Activated CD4-positive, alpha-beta T cell treated with anti-CD3 and anti-CD28 coated beads, Interleukin-2, amount 10 ng/mL, durations not matched to agents 24 days and 14 days (primary cell): Measurements from ENCODE around the gene RUNDC3A. TPM values are rescaled to one million over a fixed set of nuclear protein-coding genes. Genes with fewer than 3 reads are reported as not detected.
"Not testable (repeated sequence)": the region's sequence is repeated elsewhere in the genome, so short reads cannot be mapped to it uniquely, and the experiment has no call there.

ENCODE experiments used
- DNase-seq: peaks from one replicate; pipeline ENCODE4 v3.0.0; 2022
- H3K27ac Mint-ChIP-seq: one replicate; pipeline ENCODE4 v1.8.0; 2022; ENCODE audit warnings: mild to moderate bottlenecking, mixed read lengths
- H3K27me3 Mint-ChIP-seq: one replicate; pipeline ENCODE4 v1.8.0; 2022; ENCODE audit warnings: mixed read lengths
- H3K36me3 Mint-ChIP-seq: one replicate; pipeline ENCODE4 v1.8.0; 2022; ENCODE audit warnings: low read depth, mild to moderate bottlenecking, mixed read lengths
- H3K4me1 Mint-ChIP-seq: one replicate; pipeline ENCODE4 v1.8.0; 2021; ENCODE audit warnings: mixed read lengths
- H3K4me3 Mint-ChIP-seq: one replicate; pipeline ENCODE4 v1.8.0; 2022; ENCODE audit warnings: mild to moderate bottlenecking, moderate library complexity, mixed read lengths
- H3K9me3 Mint-ChIP-seq: one replicate; pipeline ENCODE4 v1.8.0; 2021; ENCODE audit warnings: mixed read lengths
- intact Hi-C: fragments of 100-400 bp; cut with micrococcal nuclease; formaldehyde crosslinking; loops from one replicate; pipeline ENCODE4 v1.15.1; 2023
- total RNA-seq: library from RNA; stranded (reverse); gene quantifications from 2 replicates; pipeline ENCODE4 v1.2.3, GENCODE V29; 2022

Gene RUNDC3A
- total RNA-seq, 1 donor from 2014 or later, result 0.42 TPM

- intact Hi-C loops, result no loop called here
- Mint-ChIP-seq H3K27me3 (peaks cover 25% of the 10 kb centered on the region), H3K36me3 (no peaks in the 10 kb centered on the region), H3K27ac (no peak overlapping the region), H3K4me3 (no peak overlapping the region), H3K4me1 (no peaks in the 10 kb centered on the region), H3K9me3 (no peaks in the 10 kb centered on the region)
- DNase-seq, result no peak
These were observed 50.6 kb downstream of the RUNDC3A start for GRCh38 chr17:44359006-44359405.

- H3K36me3 Mint-ChIP-seq, result no peaks in the 10 kb centered on the region
- H3K27me3 Mint-ChIP-seq, result peaks cover 25% of the 10 kb centered on the region
- no peaks in the 10 kb centered on the region for H3K4me1 Mint-ChIP-seq
- H3K4me3 Mint-ChIP-seq, result no peak overlapping the region
- no peak overlapping the region for H3K27ac Mint-ChIP-seq
- H3K9me3 Mint-ChIP-seq, result no peaks in the 10 kb centered on the region
- no peak for DNase-seq
- intact Hi-C loops, result no loop called here
These were observed 51.2 kb downstream of the RUNDC3A start for GRCh38 chr17:44359458-44360143.

DNA sequence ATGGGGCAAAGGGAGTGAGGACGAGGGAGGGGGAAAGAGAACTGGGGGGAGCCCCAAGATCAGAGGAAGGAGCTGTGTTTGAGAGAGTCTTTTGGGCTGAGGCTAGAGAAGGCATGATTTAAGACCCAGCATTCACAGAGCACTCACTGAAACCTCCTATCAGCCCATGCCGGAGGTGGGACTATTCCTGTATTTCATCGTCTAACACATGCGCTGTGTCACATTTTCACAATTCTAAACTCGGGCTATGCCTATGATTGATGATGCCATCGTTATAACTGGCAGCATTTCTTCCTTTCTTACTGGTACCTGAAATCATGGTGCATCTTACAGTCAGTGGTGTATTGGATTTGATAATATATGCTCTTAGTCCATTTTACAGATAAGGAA, 51.7 kb downstream of the RUNDC3A start:
- Mint-ChIP-seq H3K9me3 (no peaks in the 10 kb centered on the region), H3K36me3 (no peaks in the 10 kb centered on the region), H3K4me3 (no peak overlapping the region), H3K27ac (no peak overlapping the region), H3K4me1 (no peaks in the 10 kb centered on the region), H3K27me3 (peaks cover 29% of the 10 kb centered on the region)
- no peak for DNase-seq
- intact Hi-C loops, result no loop called here

GRCh38 chr17:44360826-44361225, 52.4 kb downstream of the RUNDC3A start:
- no peak for DNase-seq
- no peak overlapping the region for H3K4me3 Mint-ChIP-seq
- no peaks in the 10 kb centered on the region for H3K36me3 Mint-ChIP-seq
- intact Hi-C loops, result no loop called here
- no peaks in the 10 kb centered on the region for H3K9me3 Mint-ChIP-seq
- H3K27me3 Mint-ChIP-seq, result peaks cover 32% of the 10 kb centered on the region
- no peaks in the 10 kb centered on the region for H3K4me1 Mint-ChIP-seq
- H3K27ac Mint-ChIP-seq, result no peak overlapping the region

DNA sequence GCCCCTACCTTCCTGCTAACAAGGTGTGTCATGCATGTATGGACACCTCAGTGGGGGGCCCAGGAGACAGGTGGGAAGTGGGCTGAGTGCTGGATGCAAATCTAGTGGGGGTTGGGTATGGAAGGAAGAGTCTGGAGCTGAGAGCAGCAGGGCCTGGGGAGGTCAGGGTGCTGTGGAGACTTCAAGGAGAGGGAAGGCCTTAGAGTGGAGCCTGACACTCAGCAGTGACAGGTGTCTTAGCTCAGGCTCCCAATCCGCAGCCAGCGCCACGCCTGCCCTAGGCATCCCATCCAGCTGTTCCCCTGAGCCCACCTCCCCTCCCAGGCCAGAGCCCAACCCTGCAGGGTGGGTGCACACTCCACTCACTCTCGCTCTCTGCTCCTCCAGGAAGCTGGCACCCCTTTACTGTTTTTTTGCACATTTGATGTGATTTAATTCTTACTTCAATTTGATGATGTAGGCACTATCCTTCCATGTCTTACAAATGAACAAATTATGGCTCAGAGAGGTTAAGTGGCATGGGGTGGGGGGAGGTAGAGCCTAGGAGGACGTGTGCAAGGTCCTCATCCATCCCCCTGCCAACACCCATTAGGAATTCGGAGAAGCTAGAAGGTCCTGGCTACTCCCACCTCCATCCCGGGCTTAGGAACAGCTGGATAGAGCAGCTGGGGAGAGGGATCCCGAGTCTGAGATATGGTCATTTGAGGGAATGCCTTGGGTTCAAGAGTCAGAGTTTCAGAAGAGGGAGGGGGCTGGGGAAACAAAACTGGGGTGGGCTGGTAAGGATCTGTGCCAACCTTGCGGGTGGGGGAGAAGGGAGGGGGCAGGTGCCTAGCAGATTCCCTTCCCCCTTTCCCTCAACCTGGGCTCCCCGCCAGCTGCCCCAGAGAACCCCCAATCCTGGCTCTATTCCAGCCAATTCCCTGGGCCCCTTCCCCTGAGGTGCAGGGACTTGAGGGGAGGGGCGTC, 53.2 kb downstream of the RUNDC3A start:
- Mint-ChIP-seq H3K27me3 (peaks cover 39% of the 10 kb centered on the region), H3K27ac (no peak overlapping the region), H3K9me3 (no peaks in the 10 kb centered on the region), H3K4me3 (no peak overlapping the region), H3K4me1 (no peaks in the 10 kb centered on the region), H3K36me3 (no peaks in the 10 kb centered on the region)
- no peak for DNase-seq
- intact Hi-C loops, result no loop called here

- H3K36me3 Mint-ChIP-seq, result no peaks in the 10 kb centered on the region
- intact Hi-C loops, result no loop called here
- peaks cover 48% of the 10 kb centered on the region for H3K27me3 Mint-ChIP-seq
- H3K4me3 Mint-ChIP-seq, result no peak overlapping the region
- H3K4me1 Mint-ChIP-seq, result no peaks in the 10 kb centered on the region
- no peak for DNase-seq
- H3K9me3 Mint-ChIP-seq, result no peaks in the 10 kb centered on the region
- no peak overlapping the region for H3K27ac Mint-ChIP-seq
These were observed 54.1 kb downstream of the RUNDC3A start for GRCh38 chr17:44362459-44362948.

DNA sequence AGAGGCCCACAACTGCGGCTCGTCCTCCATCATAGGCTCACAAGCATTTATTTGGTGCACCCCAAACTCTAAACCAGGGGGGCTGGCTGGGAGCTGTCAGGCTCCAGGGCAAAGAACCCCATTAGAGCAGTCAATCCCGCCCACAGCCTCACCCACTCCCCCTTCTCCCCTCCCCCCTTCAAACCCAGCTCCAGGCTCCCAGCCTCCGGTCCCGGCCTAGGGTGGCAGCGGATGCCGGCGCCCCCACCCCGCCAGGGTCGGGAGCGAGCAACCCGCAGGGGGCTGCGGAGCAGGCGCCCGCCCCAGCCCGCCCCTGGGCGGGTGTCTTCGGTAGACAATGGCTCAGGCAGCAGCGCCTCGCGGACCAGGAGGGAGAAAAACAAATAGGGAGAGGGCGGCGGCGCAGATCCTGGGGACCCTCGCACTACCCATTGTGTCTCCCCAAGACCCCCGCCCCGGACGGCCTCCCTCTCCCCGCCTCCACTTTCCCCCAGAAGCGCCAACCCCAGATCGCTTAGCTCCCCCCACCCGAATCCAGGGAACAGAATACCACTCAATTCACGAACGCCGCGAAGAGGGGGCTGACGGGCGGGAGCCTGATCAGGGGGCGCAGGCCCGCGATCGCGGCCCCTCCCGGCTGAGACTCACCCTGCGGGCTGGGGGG, 54.7 kb downstream of the RUNDC3A start:
- DNase-seq, result peak; percentile 75
- Mint-ChIP-seq H3K4me3 (peak overlapping the region; percentile 80), H3K9me3 (no peaks in the 10 kb centered on the region), H3K36me3 (no peaks in the 10 kb centered on the region), H3K4me1 (no peaks in the 10 kb centered on the region), H3K27me3 (peaks cover 50% of the 10 kb centered on the region), H3K27ac (no peak overlapping the region)
- intact Hi-C loops, result loop anchor here (1.0 kb wide), 1 partner anchor 22 kb away; no protein-coding TSS in a partner anchor

DNA sequence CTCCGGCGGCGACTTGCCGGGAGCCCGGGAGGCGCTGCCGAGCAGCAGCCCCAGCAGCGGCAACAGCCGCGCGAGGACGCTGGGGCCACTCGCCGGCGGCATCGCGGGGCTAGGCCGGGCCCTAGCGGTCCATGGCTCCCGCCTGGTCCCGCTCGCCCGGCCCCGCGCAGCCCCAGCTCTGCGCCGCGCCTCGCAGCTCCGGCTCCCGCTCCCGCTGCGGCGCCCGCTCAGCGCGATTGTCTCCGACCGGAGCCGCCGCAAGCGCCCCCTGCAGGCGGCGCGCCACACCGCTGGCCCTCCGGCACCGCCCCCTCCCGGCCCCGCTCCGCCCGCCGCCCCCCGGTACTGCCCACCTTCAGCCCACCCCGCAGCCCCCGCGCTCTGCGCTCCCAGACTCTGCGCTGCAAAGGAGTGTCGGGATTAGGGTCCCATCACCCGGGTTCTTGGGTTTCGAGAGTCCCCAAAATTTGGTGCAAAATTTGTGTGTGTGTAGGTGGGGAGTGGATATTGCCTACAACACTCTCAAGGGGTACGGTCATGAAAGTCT, 55.3 kb downstream of the RUNDC3A start, which contains the start of gene FAM171A2:
Gene FAM171A2 (minus strand): TSS at position 241 of the 547 bp plus-strand sequence. CDS start 139 bp downstream, at position 102.
- Mint-ChIP-seq H3K27ac (no peak within 1 kb of the TSS), H3K4me1 (no peaks in the 10 kb centered on the region), H3K36me3 (no peaks in the 10 kb centered on the region), H3K27me3 (peaks cover 50% of the 10 kb centered on the region), H3K9me3 (no peaks in the 10 kb centered on the region), H3K4me3 (peak within 1 kb of the TSS; percentile 80)
- intact Hi-C loops, result loop anchor here (1.0 kb wide), 1 partner anchor 22 kb away; no protein-coding TSS in a partner anchor
- peak; percentile 92 for DNase-seq

DNA sequence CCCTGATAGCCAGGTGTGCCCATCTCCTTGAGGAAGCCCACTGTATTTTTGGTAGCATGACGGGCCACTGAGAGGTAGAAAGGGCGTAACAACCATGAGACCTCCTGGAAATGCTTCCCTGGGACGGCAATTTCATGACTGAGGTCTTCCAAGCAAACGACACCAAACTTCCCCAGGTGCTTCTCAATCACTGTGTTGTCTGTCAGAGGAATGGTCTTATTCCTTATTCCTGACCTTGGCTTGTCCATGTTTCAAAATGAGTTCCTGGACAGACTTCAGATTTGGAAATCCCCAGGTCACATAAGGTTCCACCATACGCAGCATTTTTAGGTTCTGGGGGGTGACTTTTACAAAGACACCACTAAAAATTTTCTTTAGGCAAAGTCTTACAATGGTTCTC, 56.6 kb downstream of the RUNDC3A start:
- H3K36me3 Mint-ChIP-seq, intact Hi-C loops: not testable (repeated sequence)
- peaks cover 48% of the 10 kb centered on the region for H3K27me3 Mint-ChIP-seq

DNA sequence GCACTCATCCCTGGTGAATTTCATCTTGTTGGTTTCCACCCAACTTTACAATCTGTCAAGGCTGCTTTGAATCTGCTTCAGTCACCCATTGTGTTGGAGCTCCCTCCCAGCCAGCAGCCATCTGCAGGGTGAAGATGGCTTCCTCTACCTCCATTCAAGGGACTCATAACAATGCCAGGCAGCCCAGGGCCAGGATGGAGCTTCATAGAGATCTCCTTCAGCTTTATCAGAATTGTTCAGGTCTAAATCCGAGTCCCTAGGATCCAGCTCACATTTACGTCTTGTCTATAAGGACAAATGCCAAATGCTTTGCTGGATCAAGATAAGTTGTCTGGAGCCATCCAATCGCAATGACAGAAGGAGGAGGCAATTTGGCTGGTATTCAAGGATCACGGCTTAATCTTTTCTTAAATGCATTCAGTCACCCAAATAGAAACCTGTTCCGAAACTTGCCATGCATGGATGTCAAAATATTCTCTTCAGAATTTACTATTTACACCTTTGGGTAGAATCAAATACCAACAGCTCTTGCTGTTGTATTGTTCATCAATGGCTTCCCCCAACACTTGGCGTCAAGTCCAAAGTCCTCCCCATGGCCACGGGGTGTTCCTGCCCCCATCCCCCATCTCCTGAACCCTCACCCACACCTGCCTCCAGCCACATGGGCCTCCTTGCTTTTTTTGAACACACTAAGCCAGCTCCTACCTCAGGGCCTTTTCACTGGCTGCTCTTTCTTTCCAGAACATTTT, 59.0 kb downstream of the RUNDC3A start:
- intact Hi-C loops, result no loop called here
- no peak overlapping the region for H3K27ac Mint-ChIP-seq
- peaks cover 43% of the 10 kb centered on the region for H3K27me3 Mint-ChIP-seq
- H3K36me3 Mint-ChIP-seq, result no peaks in the 10 kb centered on the region
- no peaks in the 10 kb centered on the region for H3K9me3 Mint-ChIP-seq
- H3K4me3 Mint-ChIP-seq, result no peak overlapping the region
- peaks cover 2% of the 10 kb centered on the region for H3K4me1 Mint-ChIP-seq
- DNase-seq, result no peak

More for the DNA sequence above, 56.6 kb downstream of the RUNDC3A start:
- not testable (repeated sequence) for H3K27ac Mint-ChIP-seq, H3K4me3 Mint-ChIP-seq, DNase-seq, H3K9me3 Mint-ChIP-seq, H3K4me1 Mint-ChIP-seq
